UCSD-AML1 (cell line): ENCODE results near the gene CUX1.
"Not testable (repeated sequence)": the region's sequence is repeated elsewhere in the genome, so short reads cannot be mapped to it uniquely, and the experiment has no call there.

Source experiments
- DNase-seq: peaks from one replicate; lab custom pipeline; 2025; ENCODE audit not compliant: unreplicated experiment; lab: John Stamatoyannopoulos, UW

CUX1 gene

GRCh38 chr7:101824440-101824839 lies 7.0 kb downstream of the CUX1 start:
- no peak for DNase-seq

GRCh38 chr7:101826081-101826835 lies 8.8 kb downstream of the CUX1 start:
- DNase-seq, result no peak

- no peak for DNase-seq
Observed at GRCh38 chr7:101828301-101829020, 11.0 kb downstream of the CUX1 start.

- DNase-seq, result no peak
Observed at GRCh38 chr7:101829374-101829773, 11.9 kb downstream of the CUX1 start.

GRCh38 chr7:101829821-101830220 lies 12.4 kb downstream of the CUX1 start:
- no peak for DNase-seq

GRCh38 chr7:101831396-101831795 lies 14.0 kb downstream of the CUX1 start:
- not testable (repeated sequence) for DNase-seq

- DNase-seq, result no peak
Observed at GRCh38 chr7:101832205-101832631, 14.8 kb downstream of the CUX1 start.

- no peak for DNase-seq
Observed at GRCh38 chr7:101832685-101833375, 15.4 kb downstream of the CUX1 start.

- no peak for DNase-seq
Observed at GRCh38 chr7:101833799-101834198, 16.4 kb downstream of the CUX1 start.

- DNase-seq, result no peak
Observed at GRCh38 chr7:101835136-101835535, 17.7 kb downstream of the CUX1 start.

GRCh38 chr7:101837433-101837832 lies 20.0 kb downstream of the CUX1 start:
- not testable (repeated sequence) for DNase-seq

- DNase-seq, result no peak
Observed at GRCh38 chr7:101838837-101839483, 21.5 kb downstream of the CUX1 start.

GRCh38 chr7:101841328-101841727 lies 23.9 kb downstream of the CUX1 start:
- no peak for DNase-seq

- DNase-seq, result no peak
Observed at GRCh38 chr7:101843293-101844271, 26.2 kb downstream of the CUX1 start.

GRCh38 chr7:101845974-101846373 lies 28.5 kb downstream of the CUX1 start:
- no peak for DNase-seq

- DNase-seq, result no peak
Observed at GRCh38 chr7:101846800-101847538, 29.5 kb downstream of the CUX1 start.

- no peak for DNase-seq
Observed at GRCh38 chr7:101848208-101848951, 31.0 kb downstream of the CUX1 start.

- not testable (repeated sequence) for DNase-seq
Observed at GRCh38 chr7:101849314-101849713, 31.9 kb downstream of the CUX1 start.

- not testable (repeated sequence) for DNase-seq
Observed at GRCh38 chr7:101852364-101852763, 34.9 kb downstream of the CUX1 start.
